ENCODE results near the gene GPC6.

The GPC6 gene

GRCh38 chr13:93674337-93674755 is 447.7 kb downstream of the GPC6 start:
- no peaks in the 10 kb centered on the region for H3K36me3 ChIP-seq (ENCODE audit: insufficient read depth, low read length)
- no peak overlapping the region for H3K4me3 ChIP-seq (ENCODE audit: low read length, poor library complexity, severe bottlenecking)
- no peaks in the 10 kb centered on the region for H4K20me1 ChIP-seq (ENCODE audit: insufficient read depth, low read length, poor library complexity, severe bottlenecking)
- H3F3A ChIP-seq (ENCODE audit: low read depth) = no peaks in the 10 kb centered on the region
- H3K79me2 ChIP-seq (ENCODE audit: insufficient read depth, low read length) = no peaks in the 10 kb centered on the region
- no peaks in the 10 kb centered on the region for H3K4me1 ChIP-seq (ENCODE audit: insufficient read depth, low read length, poor library complexity, severe bottlenecking)
- no peaks in the 10 kb centered on the region for H3K9me3 ChIP-seq (ENCODE audit: insufficient read depth, low read depth, low read length)
- H3K9me2 ChIP-seq (replicated peaks; ENCODE audit: low read depth, low read length) = no peaks in the 10 kb centered on the region
- no peaks in the 10 kb centered on the region for H3K27me3 ChIP-seq (ENCODE audit: insufficient read depth, low read length, poor library complexity, severe bottlenecking)
- TF ChIP-seq CTCF (conservative IDR thresholded peaks at IDR 0.05; ENCODE audit: low read length) = no peak
- no peak for TF ChIP-seq EZH2phosphoT487 (IDR thresholded peaks at IDR 0.05; ENCODE audit: borderline replicate concordance)
- no peak overlapping the region for H3K4me2 ChIP-seq (ENCODE audit: low read depth, low read length, poor library complexity, severe bottlenecking)
- no peak overlapping the region for H2AFZ ChIP-seq (ENCODE audit: low read length)
- no peak overlapping the region for H3K9ac ChIP-seq (ENCODE audit: low read depth, low read length, poor library complexity, severe bottlenecking)

- H3K9me2 ChIP-seq (replicated peaks; ENCODE audit: low read depth, low read length) = no peaks in the 10 kb centered on the region
- H3K9me3 ChIP-seq (ENCODE audit: insufficient read depth, low read depth, low read length) = no peaks in the 10 kb centered on the region
- H3K27me3 ChIP-seq (ENCODE audit: insufficient read depth, low read length, poor library complexity, severe bottlenecking) = no peaks in the 10 kb centered on the region
- no peak overlapping the region for H2AFZ ChIP-seq (ENCODE audit: low read length)
- H3K9ac ChIP-seq (ENCODE audit: low read depth, low read length, poor library complexity, severe bottlenecking) = no peak overlapping the region
- H3K79me2 ChIP-seq (ENCODE audit: insufficient read depth, low read length) = no peaks in the 10 kb centered on the region
- H3F3A ChIP-seq (ENCODE audit: low read depth) = no peaks in the 10 kb centered on the region
- no peaks in the 10 kb centered on the region for H3K4me1 ChIP-seq (ENCODE audit: insufficient read depth, low read length, poor library complexity, severe bottlenecking)
- no peaks in the 10 kb centered on the region for H3K36me3 ChIP-seq (ENCODE audit: insufficient read depth, low read length)
- no peaks in the 10 kb centered on the region for H4K20me1 ChIP-seq (ENCODE audit: insufficient read depth, low read length, poor library complexity, severe bottlenecking)
- no peak overlapping the region for H3K4me3 ChIP-seq (ENCODE audit: low read length, poor library complexity, severe bottlenecking)
- TF ChIP-seq EZH2phosphoT487 (IDR thresholded peaks at IDR 0.05; ENCODE audit: borderline replicate concordance) (no peak), CTCF (conservative IDR thresholded peaks at IDR 0.05; ENCODE audit: low read length) (no peak)
- no peak overlapping the region for H3K4me2 ChIP-seq (ENCODE audit: low read depth, low read length, poor library complexity, severe bottlenecking)
Observed at GRCh38 chr13:93680329-93680728, 453.7 kb downstream of the GPC6 start.

- no peak for TF ChIP-seq CTCF (conservative IDR thresholded peaks at IDR 0.05; ENCODE audit: low read length)
- no peak for TF ChIP-seq EZH2phosphoT487 (IDR thresholded peaks at IDR 0.05; ENCODE audit: borderline replicate concordance)
- Histone ChIP-seq H3K4me3 (ENCODE audit: low read length, poor library complexity, severe bottlenecking) (no peak overlapping the region), H2AFZ (ENCODE audit: low read length) (no peak overlapping the region), H3K4me2 (ENCODE audit: low read depth, low read length, poor library complexity, severe bottlenecking) (no peak overlapping the region), H4K20me1 (ENCODE audit: insufficient read depth, low read length, poor library complexity, severe bottlenecking) (no peaks in the 10 kb centered on the region), H3K9ac (ENCODE audit: low read depth, low read length, poor library complexity, severe bottlenecking) (no peak overlapping the region), H3K27me3 (ENCODE audit: insufficient read depth, low read length, poor library complexity, severe bottlenecking) (no peaks in the 10 kb centered on the region), H3K36me3 (ENCODE audit: insufficient read depth, low read length) (no peaks in the 10 kb centered on the region), H3K4me1 (ENCODE audit: insufficient read depth, low read length, poor library complexity, severe bottlenecking) (no peaks in the 10 kb centered on the region), H3K79me2 (ENCODE audit: insufficient read depth, low read length) (no peaks in the 10 kb centered on the region), H3F3A (ENCODE audit: low read depth) (no peaks in the 10 kb centered on the region), H3K9me3 (ENCODE audit: insufficient read depth, low read depth, low read length) (no peaks in the 10 kb centered on the region), H3K9me2 (replicated peaks; ENCODE audit: low read depth, low read length) (no peaks in the 10 kb centered on the region)
Observed at GRCh38 chr13:93685900-93686299, 459.3 kb downstream of the GPC6 start.
